Epithelial cell of esophagus (primary cell): ENCODE results near the gene FGF13.

ENCODE experiments used
- DNase-seq: peaks from one replicate; pipeline ENCODE4 v3.0.0; 2010; ENCODE audit warnings: low read depth
- H3K4me3 ChIP-seq: 2 replicates; pipeline ENCODE4 v1.5.1; 2011; ENCODE audit warnings: mild to moderate bottlenecking, low read length, control low read depth
- TF ChIP-seq, protein P1 (sequence below): IDR thresholded peaks from 2 replicates; pipeline ENCODE4 v1.5.1; 2011; ENCODE audit warnings: low read depth, mild to moderate bottlenecking, low read length, control low read depth, inconsistent platforms; ENCODE audit not compliant: insufficient read depth; ENCODE audit errors: missing control alignments

Gene FGF13

DNA sequence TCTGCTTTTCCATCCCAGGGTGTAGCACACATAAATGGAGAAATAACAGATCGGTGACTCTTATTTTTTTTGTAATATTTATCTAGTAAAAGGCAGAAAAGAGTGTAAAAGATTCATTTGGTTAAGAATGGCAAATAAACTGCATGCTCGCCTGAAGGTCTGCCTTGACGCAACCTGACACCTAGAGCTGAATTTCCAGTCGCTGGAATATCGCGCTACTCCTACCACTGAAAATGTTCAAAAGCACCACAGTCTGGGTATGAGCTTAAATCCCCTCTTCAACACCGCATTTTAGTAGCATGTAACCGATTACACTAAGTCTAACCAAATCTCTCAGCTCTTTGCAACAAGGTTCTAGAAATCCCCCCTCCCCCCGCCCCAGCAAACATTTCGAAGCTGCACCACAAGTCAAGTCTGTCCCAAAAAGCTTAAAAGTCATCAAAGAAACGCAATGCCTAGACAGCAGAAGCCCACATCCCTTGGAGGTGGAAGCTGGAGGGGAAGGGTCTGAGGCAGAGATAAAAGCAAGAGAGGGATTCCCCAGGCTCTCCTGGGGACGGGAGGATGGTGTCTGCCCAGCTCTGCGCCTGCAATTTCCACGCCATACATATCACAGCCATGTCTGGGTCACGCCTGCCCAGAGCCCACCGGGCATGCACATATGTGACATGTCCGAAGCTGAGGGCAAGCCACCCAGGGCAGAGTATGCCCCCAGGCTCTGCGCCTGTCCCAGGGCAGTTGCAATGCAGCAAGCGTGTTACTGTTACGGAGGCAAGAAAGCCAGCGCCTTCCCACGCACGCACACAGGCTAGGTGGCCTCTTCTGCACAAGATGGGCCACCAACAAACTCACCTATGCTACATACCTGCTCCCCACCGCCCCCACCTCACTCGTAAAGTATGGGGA lies 1.4 kb downstream of the FGF13 start:
- DNase-seq, result no peak

DNA sequence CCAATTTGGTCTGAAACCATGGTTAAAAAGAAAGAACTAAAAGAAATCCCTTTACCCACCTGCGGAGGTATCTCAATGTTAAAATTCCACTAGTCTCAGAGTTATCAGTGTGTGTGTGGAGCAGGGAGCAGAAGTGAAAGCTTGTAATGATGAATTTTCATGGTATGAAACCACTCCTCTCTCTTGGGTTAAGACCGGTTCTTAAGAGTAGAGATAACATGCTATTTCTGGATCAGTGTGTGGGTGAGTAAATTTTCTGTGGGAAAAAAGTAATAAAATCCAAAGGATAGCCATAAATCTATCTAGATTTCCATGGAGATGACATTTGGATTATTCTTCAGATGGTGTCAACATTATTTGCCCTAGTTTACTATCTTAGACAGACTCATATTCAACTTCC lies 3.2 kb downstream of the FGF13 start:
- DNase-seq, result no peak
- no peak overlapping the region for H3K4me3 ChIP-seq
- TF ChIP-seq, protein P1, sequence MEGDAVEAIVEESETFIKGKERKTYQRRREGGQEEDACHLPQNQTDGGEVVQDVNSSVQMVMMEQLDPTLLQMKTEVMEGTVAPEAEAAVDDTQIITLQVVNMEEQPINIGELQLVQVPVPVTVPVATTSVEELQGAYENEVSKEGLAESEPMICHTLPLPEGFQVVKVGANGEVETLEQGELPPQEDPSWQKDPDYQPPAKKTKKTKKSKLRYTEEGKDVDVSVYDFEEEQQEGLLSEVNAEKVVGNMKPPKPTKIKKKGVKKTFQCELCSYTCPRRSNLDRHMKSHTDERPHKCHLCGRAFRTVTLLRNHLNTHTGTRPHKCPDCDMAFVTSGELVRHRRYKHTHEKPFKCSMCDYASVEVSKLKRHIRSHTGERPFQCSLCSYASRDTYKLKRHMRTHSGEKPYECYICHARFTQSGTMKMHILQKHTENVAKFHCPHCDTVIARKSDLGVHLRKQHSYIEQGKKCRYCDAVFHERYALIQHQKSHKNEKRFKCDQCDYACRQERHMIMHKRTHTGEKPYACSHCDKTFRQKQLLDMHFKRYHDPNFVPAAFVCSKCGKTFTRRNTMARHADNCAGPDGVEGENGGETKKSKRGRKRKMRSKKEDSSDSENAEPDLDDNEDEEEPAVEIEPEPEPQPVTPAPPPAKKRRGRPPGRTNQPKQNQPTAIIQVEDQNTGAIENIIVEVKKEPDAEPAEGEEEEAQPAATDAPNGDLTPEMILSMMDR, result no peak

More for the DNA sequence above, 1.4 kb downstream of the FGF13 start:
- TF ChIP-seq, protein P1, result no peak
- no peak overlapping the region for H3K4me3 ChIP-seq

DNA sequence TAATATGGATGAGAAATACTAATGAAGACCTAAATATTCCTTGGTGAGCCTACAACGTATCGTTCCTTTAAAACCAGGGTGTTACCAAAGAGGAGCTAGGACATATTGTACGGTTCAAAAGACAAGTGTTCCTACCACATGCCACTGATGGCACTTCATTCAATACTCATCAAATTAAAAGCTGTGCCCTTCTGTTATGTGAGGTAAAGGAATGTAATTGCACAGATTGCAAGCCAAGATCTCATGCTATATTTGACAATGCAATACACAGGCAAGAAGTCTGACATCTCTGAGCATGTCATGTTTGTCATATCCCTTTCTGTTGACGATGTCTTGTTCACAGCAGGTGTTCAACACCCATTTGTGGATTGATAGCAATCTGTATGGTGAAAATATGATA lies 6.9 kb downstream of the FGF13 start:
- TF ChIP-seq, protein P1, result no peak
- H3K4me3 ChIP-seq, result no peak overlapping the region
- no peak for DNase-seq

DNA sequence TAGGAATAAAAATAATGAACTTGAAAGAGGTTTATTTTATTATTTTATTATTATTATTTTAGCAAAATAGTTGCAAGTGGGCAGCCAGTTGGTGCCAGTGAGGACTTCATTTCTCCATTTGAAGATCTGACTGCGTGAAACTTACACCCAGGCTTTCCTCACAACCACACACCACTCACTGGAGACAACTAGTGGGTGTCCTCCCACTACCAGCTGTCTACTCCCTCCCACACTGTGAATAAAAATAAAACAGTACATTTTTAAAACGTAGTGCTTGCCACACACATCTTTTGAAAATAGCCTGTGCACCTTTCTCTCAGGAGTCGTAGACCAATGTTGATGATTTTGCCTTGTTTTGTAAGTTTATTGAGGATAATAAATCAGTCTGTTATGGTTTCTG lies 7.4 kb downstream of the FGF13 start:
- TF ChIP-seq, protein P1, result no peak
- no peak overlapping the region for H3K4me3 ChIP-seq
- DNase-seq, result no peak

DNA sequence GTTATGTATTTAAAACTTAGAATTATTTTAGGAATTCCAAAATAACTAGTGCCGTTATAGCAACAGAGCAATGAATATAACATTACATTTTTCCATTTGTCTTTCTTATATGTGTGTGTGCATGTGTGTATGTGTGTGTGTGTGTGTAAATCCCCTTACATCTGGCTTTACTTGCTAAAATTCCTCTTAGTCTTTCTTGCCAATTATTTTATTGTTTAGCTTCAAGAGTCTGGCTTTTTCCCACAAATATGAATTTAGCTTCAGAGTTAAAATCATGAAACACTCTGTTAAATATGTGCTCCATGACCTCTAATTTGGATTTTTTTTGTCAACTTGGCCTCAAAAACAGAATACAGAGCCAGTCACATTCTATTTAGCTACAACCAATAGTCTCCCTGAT lies 18.9 kb downstream of the FGF13 start:
- TF ChIP-seq, protein P1, result no peak
- no peak for DNase-seq
- H3K4me3 ChIP-seq, result no peak overlapping the region

DNA sequence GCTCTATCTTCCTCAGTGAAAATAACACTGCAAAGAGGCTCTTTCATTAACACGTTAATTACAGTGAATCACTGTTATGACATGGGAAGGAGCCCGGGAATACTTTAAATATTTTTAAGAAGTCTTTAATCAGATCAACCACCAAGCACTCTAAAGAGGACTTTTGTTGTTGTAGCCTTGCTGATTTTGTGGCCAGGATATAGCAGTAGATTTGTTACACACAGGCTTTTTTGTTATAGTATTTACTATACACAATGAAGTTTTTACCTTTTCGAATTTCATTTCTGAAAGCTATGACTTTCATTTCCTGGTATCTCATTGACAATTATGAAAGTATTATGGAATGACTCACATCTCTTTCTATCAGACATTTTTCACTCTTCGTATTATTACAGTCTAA lies 20.3 kb downstream of the FGF13 start:
- DNase-seq, result no peak
- TF ChIP-seq, protein P1, result no peak
- no peak overlapping the region for H3K4me3 ChIP-seq

DNA sequence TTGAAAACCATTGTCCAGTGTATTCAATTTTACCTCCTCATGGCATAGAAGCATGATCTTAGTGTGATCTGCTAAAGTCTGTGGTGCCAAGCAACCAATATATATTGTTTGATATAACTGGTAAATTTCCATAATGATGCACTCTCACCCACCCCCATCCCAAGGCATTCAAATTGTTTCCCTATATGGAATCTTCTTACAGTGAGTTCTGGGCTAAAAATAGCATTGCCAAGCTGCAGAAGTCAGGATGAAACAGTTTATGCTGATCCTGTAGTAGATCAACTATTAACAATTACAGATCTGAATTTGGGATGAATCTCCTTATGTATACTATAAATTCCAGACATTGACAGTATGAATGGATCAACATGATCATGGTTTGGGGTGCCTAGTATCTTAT lies 20.9 kb downstream of the FGF13 start:
- TF ChIP-seq, protein P1, result no peak
- DNase-seq, result no peak
- no peak overlapping the region for H3K4me3 ChIP-seq
